ENCODE data around the gene COL11A1. TPM values are rescaled to one million over a fixed set of nuclear protein-coding genes. Genes with fewer than 3 reads are reported as not detected.

The COL11A1 gene
- polyA plus RNA-seq, 1 of the 3 experiments (the other 2 are of a cell fraction) = 0.13 TPM

DNA sequence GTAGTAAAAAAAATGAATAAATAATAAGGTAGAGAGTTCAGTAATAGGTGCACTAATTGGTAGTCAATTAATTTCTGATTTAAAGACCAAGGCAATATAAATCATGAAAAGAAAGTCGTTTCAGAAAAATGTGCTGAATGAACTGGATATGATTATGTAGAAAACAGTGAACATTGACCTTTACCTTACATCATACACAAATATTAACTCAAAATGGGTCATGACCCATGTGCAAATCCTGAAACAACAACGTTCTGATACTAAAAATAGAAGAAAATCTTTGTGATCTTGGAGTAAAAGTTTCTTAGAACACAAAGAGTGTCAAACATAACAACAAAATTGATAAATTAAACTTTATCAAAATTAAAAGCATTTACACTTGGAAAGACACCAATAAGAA is 39.1 kb downstream of the COL11A1 start:
- TF ChIP-seq SIN3A (IDR thresholded peaks at IDR 0.05; ENCODE audit: borderline replicate concordance, low read depth, low read length) (no peak), SMC3 (IDR thresholded peaks at IDR 0.05; ENCODE audit: low read depth, low read length) (no peak), RAD21 (IDR thresholded peaks at IDR 0.05; ENCODE audit: low read length) (no peak), TCF12 (IDR thresholded peaks at IDR 0.05) (no peak), ELF1 (IDR thresholded peaks at IDR 0.05) (no peak), TEAD4 (IDR thresholded peaks at IDR 0.05; ENCODE audit: borderline replicate concordance, insufficient read depth) (no peak), RFX5 (IDR thresholded peaks at IDR 0.05; ENCODE audit: low read length) (no peak), YY1 (IDR thresholded peaks at IDR 0.05; ENCODE audit: low read depth) (no peak), ZBTB33 (IDR thresholded peaks at IDR 0.05; ENCODE audit: borderline replicate concordance, low read depth) (no peak), NFIC (IDR thresholded peaks at IDR 0.05; ENCODE audit: borderline replicate concordance) (no peak), RXRA (IDR thresholded peaks at IDR 0.05; ENCODE audit: borderline replicate concordance, low read depth) (no peak), JUND (IDR thresholded peaks at IDR 0.05) (no peak), CHD2 (IDR thresholded peaks at IDR 0.05; ENCODE audit: low read length, partially characterized antibody) (no peak), FOXJ3 (CRISPR knock-in tag; IDR thresholded peaks at IDR 0.05) (no peak), IRF3 (IDR thresholded peaks at IDR 0.05; ENCODE audit: low read depth, low read length) (no peak), FOSL2 (IDR thresholded peaks at IDR 0.05; ENCODE audit: borderline replicate concordance, low read depth) (no peak), GATA2 (CRISPR knock-in tag; IDR thresholded peaks at IDR 0.05) (no peak), EP300 (IDR thresholded peaks at IDR 0.05; ENCODE audit: borderline replicate concordance in 1 of 2, low read depth in 1 of 2, low read length in 1 of 2) (no peak)
- TF ChIP-seq, protein P1, sequence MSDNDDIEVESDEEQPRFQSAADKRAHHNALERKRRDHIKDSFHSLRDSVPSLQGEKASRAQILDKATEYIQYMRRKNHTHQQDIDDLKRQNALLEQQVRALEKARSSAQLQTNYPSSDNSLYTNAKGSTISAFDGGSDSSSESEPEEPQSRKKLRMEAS (IDR thresholded peaks at IDR 0.05; ENCODE audit: low read depth) = no peak
- TF ChIP-seq, protein P2, sequence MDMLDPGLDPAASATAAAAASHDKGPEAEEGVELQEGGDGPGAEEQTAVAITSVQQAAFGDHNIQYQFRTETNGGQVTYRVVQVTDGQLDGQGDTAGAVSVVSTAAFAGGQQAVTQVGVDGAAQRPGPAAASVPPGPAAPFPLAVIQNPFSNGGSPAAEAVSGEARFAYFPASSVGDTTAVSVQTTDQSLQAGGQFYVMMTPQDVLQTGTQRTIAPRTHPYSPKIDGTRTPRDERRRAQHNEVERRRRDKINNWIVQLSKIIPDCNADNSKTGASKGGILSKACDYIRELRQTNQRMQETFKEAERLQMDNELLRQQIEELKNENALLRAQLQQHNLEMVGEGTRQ (IDR thresholded peaks at IDR 0.05; ENCODE audit: borderline replicate concordance, low read depth, low read length) = no peak
- H3K79me2 ChIP-seq (ENCODE audit: insufficient read depth) = no peaks in the 10 kb centered on the region
- H2AFZ ChIP-seq (ENCODE audit: low read depth) = no peak overlapping the region
- CTCF ChIA-PET = interaction anchor here (0.9 to 2.0 kb wide), 2 partner anchors 14 to 37 kb away, joined by 3 to 5 read pairs; no protein-coding TSS in a partner anchor
- H3K27ac ChIP-seq (ENCODE audit: low read depth in 2 of 2, low read length in 1 of 2) = no peak overlapping the region
- H3F3A ChIP-seq (replicated peaks; ENCODE audit: insufficient read depth) = no peaks in the 10 kb centered on the region
- H3K9me2 ChIP-seq = no peaks in the 10 kb centered on the region
- H3K4me2 ChIP-seq = no peak overlapping the region
- H3K9ac ChIP-seq = no peak overlapping the region
- H3K4me3 ChIP-seq (ENCODE audit: low read depth in 2 of 2, low read length in 1 of 2) = no peak overlapping the region
- H3K27me3 ChIP-seq (ENCODE audit: insufficient read depth) = no peaks in the 10 kb centered on the region
- DNase-seq = no peak
- WGBS (ENCODE audit: low lambda C conversion rate) = 20% methylated on average over 2 of the region's 2 CpGs
- no peaks in the 10 kb centered on the region for H3K4me1 ChIP-seq (ENCODE audit: control insufficient read depth in 1 of 2, insufficient read depth in 2 of 2, low read depth in 1 of 2, low read length in 1 of 2)
- POLR2A ChIA-PET = no interaction called here
- no peaks in the 10 kb centered on the region for H4K20me1 ChIP-seq (ENCODE audit: insufficient read depth)
- H3K9me3 ChIP-seq = no peaks in the 10 kb centered on the region
- no peaks in the 10 kb centered on the region for H3K36me3 ChIP-seq (replicated peaks in 1 of 2; ENCODE audit: control insufficient read depth in 1 of 2, insufficient read depth in 2 of 2, low read length in 1 of 2)
